PC-3 (cell line): ENCODE data around the gene BCL2L12.

ENCODE experiments used
- EZH2 ChIP-seq: fragments of 300-600 bp; sonication (generic); IDR thresholded peaks from one replicate; pipeline ENCODE4 v1.6.1; 2017; ENCODE audit warnings: antibody characterized with exemption, mild to moderate bottlenecking, low read length; ENCODE audit not compliant: unreplicated experiment
- TF ChIP-seq, protein P1 (sequence below): fragments of 300-600 bp; sonication (generic); conservative IDR thresholded peaks from 2 replicates; pipeline ENCODE4 v1.5.1; 2017; ENCODE audit warnings: antibody characterized with exemption, low read depth, mild to moderate bottlenecking, low read length

DNA sequence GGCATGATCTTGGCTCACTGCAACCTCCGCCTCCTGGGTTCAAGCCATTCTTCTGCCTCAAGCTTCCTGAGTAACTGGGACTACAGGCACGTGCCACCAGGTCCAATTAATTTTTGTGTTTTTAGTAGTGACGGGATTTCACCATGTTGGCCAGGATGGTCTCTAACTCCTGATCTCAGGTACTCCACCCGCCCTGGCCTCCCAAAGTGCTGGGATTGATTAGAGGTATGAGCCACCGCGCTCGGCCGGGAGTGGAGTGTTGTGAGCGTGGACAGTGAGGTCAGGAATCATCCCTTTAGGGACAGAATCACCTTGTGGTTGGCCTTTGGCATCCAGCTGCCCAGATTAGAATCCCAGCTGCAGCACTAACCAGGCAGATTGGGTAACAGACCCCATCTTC, 36.1 kb upstream of the BCL2L12 start:
- TF ChIP-seq, protein P1, sequence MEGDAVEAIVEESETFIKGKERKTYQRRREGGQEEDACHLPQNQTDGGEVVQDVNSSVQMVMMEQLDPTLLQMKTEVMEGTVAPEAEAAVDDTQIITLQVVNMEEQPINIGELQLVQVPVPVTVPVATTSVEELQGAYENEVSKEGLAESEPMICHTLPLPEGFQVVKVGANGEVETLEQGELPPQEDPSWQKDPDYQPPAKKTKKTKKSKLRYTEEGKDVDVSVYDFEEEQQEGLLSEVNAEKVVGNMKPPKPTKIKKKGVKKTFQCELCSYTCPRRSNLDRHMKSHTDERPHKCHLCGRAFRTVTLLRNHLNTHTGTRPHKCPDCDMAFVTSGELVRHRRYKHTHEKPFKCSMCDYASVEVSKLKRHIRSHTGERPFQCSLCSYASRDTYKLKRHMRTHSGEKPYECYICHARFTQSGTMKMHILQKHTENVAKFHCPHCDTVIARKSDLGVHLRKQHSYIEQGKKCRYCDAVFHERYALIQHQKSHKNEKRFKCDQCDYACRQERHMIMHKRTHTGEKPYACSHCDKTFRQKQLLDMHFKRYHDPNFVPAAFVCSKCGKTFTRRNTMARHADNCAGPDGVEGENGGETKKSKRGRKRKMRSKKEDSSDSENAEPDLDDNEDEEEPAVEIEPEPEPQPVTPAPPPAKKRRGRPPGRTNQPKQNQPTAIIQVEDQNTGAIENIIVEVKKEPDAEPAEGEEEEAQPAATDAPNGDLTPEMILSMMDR: no peak
- TF ChIP-seq EZH2: no peak
